Activated naive CD4-positive, alpha-beta T cell treated with anti-CD3 and anti-CD28 coated beads, Interleukin-2, amount 50 U/mL, for 72 hours (primary cell): ENCODE results near the gene ADAMTSL1. TPM values are rescaled to one million over a fixed set of nuclear protein-coding genes. Genes with fewer than 3 reads are reported as not detected.

Source experiments
- ATAC-seq, 2 donors: fragments of 150-1000 bp; cut with Tn5 transposase; 2 replicates each; pipeline ENCODE4 v1.10.0; 2021; ENCODE audit warnings: mild to moderate bottlenecking in 2 of 2, moderate library complexity in 2 of 2
- DNase-seq, 2 donors: peaks; one replicate each; pipeline ENCODE4 v3.0.0; 2021 to 2022; ENCODE audit warnings: low spot score in 2 of 2
- H3K27ac Mint-ChIP-seq, 2 donors: one replicate each; pipeline ENCODE4 v1.8.0; 2022; ENCODE audit warnings: mild to moderate bottlenecking in 2 of 2, mixed read lengths in 2 of 2
- H3K36me3 Mint-ChIP-seq, 2 donors: one replicate each; pipeline ENCODE4 v1.8.0; 2022; ENCODE audit warnings: mixed read lengths in 2 of 2
- H3K9me3 Mint-ChIP-seq, 2 donors: one replicate each; pipeline ENCODE4 v1.8.0; 2022; ENCODE audit warnings: mixed read lengths in 2 of 2
- total RNA-seq, 2 donors: library from RNA; stranded (reverse); gene quantifications; one replicate each; pipeline ENCODE4 v1.2.3, GENCODE V29; 2022

The ADAMTSL1 gene
- total RNA-seq, 2 donors from 2014 or later = not detected

DNA sequence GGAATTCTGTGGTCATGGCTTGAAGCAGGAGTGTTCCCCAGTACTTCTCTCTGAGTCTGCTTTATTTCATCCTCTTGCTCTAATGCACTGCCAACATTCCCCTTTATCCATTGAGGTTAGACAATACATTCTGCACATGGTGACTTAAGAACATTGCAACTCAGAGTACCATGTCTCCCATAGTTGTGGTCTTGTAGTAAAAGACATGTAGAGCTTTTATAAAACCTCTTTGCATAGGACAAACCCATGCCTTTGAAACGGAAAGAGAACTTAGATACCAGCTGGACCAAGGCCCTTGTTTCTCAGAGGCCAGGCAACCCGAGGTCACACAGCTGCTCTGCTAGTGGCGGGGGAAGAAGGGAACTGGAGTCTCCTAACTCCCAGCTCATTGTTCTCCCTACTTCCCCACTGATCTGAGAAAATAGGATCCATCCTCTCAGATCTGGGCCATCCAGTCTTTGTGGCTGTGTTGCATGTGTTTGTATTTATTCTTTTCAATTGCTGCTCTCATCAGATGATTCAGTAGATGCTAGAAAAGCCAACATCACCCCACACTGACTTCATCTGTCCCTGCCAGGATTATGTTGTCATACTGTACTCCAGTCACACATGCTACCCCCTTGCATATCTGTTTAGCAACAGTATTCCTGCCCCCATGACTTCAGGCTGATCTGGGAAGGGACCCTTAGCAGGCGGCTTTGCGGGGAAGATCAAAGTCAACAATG lies 322.2 kb downstream of the ADAMTSL1 start:
- no peak overlapping the region for H3K27ac Mint-ChIP-seq
- no peak for ATAC-seq

DNA sequence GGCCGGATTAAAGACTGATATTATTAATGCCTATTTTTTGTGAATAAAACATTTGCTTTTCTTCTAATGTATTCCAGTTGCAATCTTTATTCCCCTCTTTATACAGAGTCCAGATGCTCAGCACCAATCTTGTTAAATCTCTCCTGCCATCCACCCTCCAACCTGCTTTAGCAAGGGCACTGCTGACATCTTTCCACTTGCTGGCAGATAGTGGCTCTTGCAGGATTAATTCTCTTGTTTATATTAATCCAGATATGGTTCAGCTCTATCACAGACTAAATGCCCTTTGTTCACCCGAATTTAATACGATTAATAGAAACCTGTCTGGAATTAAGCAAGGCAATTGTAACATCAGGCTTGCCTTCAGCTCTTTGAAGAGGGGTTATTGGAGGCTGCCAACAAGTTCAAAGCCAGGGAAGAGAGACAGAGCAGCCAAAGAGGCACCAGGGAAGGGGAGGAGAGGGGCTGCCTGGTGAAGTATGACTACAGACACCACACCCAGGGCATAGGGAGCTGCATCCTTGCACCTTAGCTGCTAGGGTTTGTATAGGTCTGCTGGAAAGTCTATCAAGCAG lies 322.8 kb downstream of the ADAMTSL1 start:
- DNase-seq = no peak
- Mint-ChIP-seq H3K36me3 (no peaks in the 10 kb centered on the region), H3K27ac (no peak overlapping the region), H3K9me3 (peaks cover 0 to 4% of the 10 kb centered on the region in 2 donors)
- no peak for ATAC-seq

More for the DNA sequence above, 322.2 kb downstream of the ADAMTSL1 start:
- DNase-seq = no peak
- H3K36me3 Mint-ChIP-seq = no peaks in the 10 kb centered on the region
- no peaks in the 10 kb centered on the region for H3K9me3 Mint-ChIP-seq

DNA sequence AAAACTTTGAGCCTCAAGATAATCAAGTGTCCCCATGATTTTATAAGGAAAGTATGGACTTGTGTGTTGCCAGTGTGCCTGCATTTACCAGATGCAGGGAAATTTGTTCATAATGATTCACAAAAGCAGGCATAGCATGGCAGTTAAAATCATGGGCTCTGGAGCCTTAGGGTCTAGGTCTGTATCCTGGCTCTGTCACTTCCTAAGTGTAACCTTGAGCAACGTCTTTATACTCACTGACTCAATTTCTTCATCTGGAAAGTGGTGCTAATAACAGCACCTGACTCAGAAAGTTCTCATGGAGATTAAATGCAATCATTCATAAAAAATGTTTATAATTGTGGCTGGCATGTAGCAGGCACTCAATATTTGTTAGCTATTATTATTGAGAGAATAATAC lies 324.2 kb downstream of the ADAMTSL1 start:
- peaks cover 0 to 4% of the 10 kb centered on the region in 2 donors for H3K9me3 Mint-ChIP-seq
- no peak for ATAC-seq
- no peaks in the 10 kb centered on the region for H3K36me3 Mint-ChIP-seq
- H3K27ac Mint-ChIP-seq = no peak overlapping the region
- no peak for DNase-seq

GRCh38 chr9:18798508-18799290 lies 324.7 kb downstream of the ADAMTSL1 start:
- Mint-ChIP-seq H3K36me3 (no peaks in the 10 kb centered on the region), H3K27ac (no peak overlapping the region), H3K9me3 (peaks cover 0 to 4% of the 10 kb centered on the region in 2 donors)
- ATAC-seq (no peak), DNase-seq (no peak)

DNA sequence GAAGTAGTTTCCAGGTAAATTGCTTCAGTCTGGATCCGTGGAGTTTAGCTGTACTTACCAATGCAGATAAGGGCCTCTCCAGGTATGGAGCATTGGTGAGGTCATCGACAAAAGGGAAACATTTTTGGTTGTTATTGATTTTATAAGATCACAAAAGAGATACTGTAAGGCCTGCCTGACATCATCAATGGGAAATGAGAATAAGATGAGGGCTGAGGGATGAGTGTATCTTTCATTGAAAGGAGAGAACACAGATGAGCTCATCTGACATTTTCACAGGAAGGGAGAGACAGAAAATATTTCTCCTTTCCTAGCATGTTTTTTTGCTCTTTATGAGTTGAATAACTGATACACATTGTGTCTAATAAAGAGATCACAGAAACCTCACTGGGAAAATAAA lies 325.5 kb downstream of the ADAMTSL1 start:
- peaks cover 0 to 4% of the 10 kb centered on the region in 2 donors for H3K9me3 Mint-ChIP-seq
- H3K27ac Mint-ChIP-seq = no peak overlapping the region
- H3K36me3 Mint-ChIP-seq = no peaks in the 10 kb centered on the region
- ATAC-seq (no peak), DNase-seq (no peak)

DNA sequence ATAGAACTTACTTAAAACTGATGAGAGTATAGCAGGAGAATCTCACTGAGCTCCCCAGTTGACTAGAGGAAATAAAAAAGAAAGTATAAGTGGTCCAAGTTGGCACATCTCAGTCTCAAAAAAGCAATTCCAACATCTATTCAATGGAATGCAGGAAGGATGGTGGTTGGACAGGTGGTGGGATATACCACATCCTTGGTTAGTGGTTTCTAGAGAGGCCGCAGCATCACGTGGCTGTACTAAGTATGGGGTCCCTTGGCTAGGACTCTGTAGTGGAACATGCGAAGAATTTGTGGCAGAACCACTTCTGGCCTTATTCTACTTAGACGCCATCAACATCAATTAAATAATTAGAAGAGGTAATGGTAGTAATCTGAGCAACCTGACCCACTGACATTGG lies 326.6 kb downstream of the ADAMTSL1 start:
- H3K36me3 Mint-ChIP-seq = no peaks in the 10 kb centered on the region
- peaks cover 0 to 4% of the 10 kb centered on the region in 2 donors for H3K9me3 Mint-ChIP-seq
- H3K27ac Mint-ChIP-seq = no peak overlapping the region
- DNase-seq (no peak), ATAC-seq (no peak)

- ATAC-seq (no peak), DNase-seq (no peak)
- H3K36me3 Mint-ChIP-seq = no peaks in the 10 kb centered on the region
- peaks cover 0 to 4% of the 10 kb centered on the region in 2 donors for H3K9me3 Mint-ChIP-seq
- H3K27ac Mint-ChIP-seq = no peak overlapping the region
Measured at GRCh38 chr9:18805386-18805785, 331.4 kb downstream of the ADAMTSL1 start.

DNA sequence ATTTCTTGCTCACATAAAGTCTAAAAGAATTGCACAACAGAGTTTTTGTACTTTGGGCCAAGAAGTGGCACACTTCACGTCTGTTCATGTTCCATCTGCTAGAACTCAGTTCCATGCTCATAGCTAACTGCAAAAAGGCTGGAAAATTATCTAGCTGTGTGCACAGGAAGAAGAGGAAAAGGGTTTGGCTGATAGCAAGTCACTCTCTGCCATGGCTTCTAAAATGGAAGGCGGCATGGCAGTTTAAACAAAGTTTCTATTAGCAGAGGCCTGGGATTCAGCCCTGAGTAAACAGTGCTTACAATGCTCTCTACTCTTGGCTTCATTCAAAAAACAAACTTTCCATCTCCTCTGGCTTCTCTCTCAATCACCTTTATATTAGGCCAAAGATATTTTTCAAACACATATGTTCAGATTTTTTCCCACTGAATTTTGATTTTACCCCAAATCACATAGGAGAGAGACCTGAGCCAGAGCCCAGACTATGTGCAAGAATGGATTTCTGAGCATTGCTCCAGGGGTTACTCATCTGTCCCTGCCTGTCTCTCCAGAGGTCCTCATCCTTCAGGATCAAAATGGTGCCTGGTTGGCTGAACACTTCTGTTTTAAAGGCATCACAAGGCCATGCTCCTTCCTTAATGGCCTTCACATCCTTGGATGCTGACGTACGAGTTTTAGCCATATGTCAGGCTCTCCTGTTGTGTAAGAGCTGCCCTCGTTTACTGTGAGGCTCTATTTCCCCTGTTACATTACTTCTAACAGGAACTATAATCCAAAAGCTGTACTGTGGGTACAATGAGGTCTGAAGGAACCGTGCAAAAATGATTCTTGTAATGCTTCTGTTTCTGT lies 332.5 kb downstream of the ADAMTSL1 start:
- Mint-ChIP-seq H3K27ac (no peak overlapping the region), H3K36me3 (no peaks in the 10 kb centered on the region), H3K9me3 (peaks cover 0 to 2% of the 10 kb centered on the region in 2 donors)
- DNase-seq (no peak), ATAC-seq (no peak)

GRCh38 chr9:18810581-18810980 lies 336.6 kb downstream of the ADAMTSL1 start:
- Mint-ChIP-seq H3K36me3 (no peaks in the 10 kb centered on the region), H3K27ac (no peak overlapping the region), H3K9me3 (no peaks in the 10 kb centered on the region)
- no peak for DNase-seq
- no peak for ATAC-seq

- no peak for DNase-seq
- Mint-ChIP-seq H3K9me3 (no peaks in the 10 kb centered on the region), H3K27ac (no peak overlapping the region), H3K36me3 (no peaks in the 10 kb centered on the region)
- no peak for ATAC-seq
Measured at GRCh38 chr9:18811171-18811570, 337.2 kb downstream of the ADAMTSL1 start.

DNA sequence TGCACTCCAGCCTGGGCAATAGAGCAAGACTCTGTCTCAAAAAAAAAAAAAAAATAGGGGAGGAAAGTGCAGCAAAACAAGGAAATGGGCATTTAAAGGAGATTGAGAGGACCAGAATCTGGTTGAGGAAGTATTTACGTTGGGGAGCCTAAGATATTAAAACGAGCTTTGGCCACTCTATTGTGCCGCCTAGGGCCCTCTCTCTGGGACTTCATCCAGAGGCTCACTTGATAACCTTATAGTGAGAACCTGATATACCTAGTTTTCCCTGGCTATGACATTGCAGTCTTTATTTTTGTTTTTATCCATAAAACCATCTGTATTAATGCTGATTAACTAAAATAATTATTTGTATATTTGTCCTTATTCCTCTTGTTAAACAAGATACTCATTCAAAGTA lies 345.5 kb downstream of the ADAMTSL1 start:
- H3K36me3 Mint-ChIP-seq = no peaks in the 10 kb centered on the region
- ATAC-seq (no peak), DNase-seq (no peak)
- H3K9me3 Mint-ChIP-seq = no peaks in the 10 kb centered on the region
- no peak overlapping the region for H3K27ac Mint-ChIP-seq

DNA sequence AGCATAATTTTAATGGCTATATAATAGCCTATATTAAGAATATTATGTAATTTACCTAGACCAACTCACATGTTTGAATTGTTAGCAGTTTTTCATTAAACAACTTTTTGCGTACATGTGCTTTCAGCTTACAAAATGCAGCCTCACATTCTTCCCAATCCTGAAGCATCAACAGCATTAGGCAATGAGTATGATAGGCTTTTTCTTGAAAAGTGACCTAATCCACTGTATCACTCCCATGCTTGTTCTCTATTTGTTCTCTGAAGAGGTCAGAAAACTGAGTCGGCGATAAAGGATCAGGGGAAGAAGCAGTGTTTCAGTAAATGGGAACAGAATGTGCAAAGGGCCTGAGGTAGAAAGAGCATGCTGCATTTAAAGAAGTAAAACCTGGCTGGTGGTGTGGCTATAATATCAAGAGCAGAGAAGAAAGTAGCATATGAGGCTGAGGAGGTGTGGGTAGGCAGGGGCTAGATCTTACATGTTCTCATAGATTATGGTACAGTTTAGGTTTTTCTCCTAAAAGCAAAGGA lies 346.7 kb downstream of the ADAMTSL1 start:
- DNase-seq (no peak), ATAC-seq (no peak)
- H3K36me3 Mint-ChIP-seq = no peaks in the 10 kb centered on the region
- no peaks in the 10 kb centered on the region for H3K9me3 Mint-ChIP-seq
- no peak overlapping the region for H3K27ac Mint-ChIP-seq

DNA sequence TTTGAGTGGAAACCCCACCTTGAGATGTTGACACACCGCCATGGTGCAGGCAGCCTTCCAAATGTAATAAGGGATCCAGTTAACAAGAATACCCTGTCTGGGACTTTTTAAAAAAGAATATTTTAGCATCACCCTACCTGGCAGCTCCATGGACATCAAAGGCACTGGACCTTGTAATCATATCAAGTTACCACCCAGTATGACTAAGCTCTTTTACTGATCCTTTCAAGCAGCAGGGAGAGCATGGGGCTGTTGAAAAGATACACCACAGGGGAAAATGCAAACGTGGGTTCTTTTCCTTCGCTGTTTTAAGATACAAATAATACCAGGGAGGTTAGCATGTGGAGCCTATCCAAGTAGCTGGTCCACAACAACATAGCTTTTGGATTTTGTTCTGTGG lies 347.8 kb downstream of the ADAMTSL1 start:
- Mint-ChIP-seq H3K27ac (no peak overlapping the region), H3K36me3 (no peaks in the 10 kb centered on the region), H3K9me3 (no peaks in the 10 kb centered on the region)
- DNase-seq (no peak), ATAC-seq (no peak)

GRCh38 chr9:18822850-18823249 lies 348.9 kb downstream of the ADAMTSL1 start:
- Mint-ChIP-seq H3K9me3 (no peaks in the 10 kb centered on the region), H3K36me3 (no peaks in the 10 kb centered on the region), H3K27ac (no peak overlapping the region)
- ATAC-seq (no peak), DNase-seq (no peak)

DNA sequence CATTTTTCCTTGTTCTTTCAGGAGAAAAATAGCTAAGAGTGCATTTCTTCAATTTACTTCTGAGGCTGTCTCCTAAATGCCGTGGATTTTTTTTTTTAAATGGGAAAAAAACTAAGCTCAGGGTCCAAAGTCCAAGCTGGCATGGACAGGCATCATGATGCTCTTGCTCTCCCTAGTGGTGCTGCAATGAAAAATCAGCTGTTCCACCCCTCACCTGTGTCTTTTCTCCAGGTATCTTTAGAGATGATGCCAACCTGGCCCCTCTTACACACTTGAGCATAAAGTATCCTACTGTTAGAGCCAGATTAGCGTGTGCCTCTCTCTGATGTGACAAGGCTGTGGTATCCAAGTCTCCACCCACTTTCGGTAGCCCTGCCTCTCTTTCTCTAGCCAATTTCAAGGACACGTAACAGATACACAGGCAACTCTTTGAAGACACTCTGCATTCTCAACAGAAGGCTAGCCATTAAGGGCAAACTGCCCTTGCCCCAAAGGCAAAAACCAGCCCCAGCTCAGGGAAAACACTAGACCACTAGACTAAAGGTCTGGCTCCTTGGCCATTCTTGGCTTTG lies 350.2 kb downstream of the ADAMTSL1 start:
- H3K9me3 Mint-ChIP-seq = no peaks in the 10 kb centered on the region
- no peak for ATAC-seq
- no peak overlapping the region for H3K27ac Mint-ChIP-seq
- no peak for DNase-seq
- H3K36me3 Mint-ChIP-seq = no peaks in the 10 kb centered on the region

DNA sequence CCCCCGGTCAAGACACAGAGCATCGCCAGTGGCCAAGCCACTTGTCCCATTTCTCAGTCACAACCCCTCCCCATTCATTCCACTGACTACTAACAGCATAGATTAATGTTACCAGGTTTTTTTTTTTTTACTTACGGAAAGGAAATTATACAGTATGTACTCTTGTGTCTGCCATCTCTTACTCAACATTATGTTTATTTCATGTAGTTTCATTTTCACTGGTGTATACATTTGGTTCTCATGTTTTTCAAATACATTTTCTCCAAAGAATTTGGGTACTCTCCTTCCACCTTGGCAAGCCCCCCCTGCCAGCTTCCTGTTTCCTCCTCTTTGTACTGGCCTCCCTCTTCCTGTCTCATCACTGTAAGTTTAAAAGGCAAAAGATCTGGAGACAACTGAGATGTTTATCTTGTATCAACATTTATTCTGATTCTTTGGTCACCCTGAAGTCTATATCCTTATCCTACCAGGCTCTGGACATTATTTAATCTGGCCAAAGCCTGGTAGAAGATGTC lies 351.8 kb downstream of the ADAMTSL1 start:
- ATAC-seq = no peak
- no peak for DNase-seq

More for the DNA sequence above, 351.8 kb downstream of the ADAMTSL1 start:
- H3K27ac Mint-ChIP-seq = peak overlapping the region; percentile 7 to 77
- H3K36me3 Mint-ChIP-seq = no peaks in the 10 kb centered on the region
- no peaks in the 10 kb centered on the region for H3K9me3 Mint-ChIP-seq
